Calu3 (cell line): Measurements from ENCODE around the gene NDST4. TPM values are rescaled to one million over a fixed set of nuclear protein-coding genes. Genes with fewer than 3 reads are reported as not detected.

Experiments
- BruUV-seq: library from RNA; stranded (reverse); fragments of 400-500 nt; replicated peaks from 2 replicates; lab custom pipeline; 2021; lab: Mats Ljungman, UMichigan
- CTCF ChIA-PET: fragments of 300-600 bp; sonication (Branson Sonifier 250); formaldehyde crosslinking; loops from one replicate; lab custom pipeline; 2022; ENCODE audit warnings: antibody characterized with exemption; lab: Charles Lee
- DNase-seq: peaks from one replicate; pipeline ENCODE4 v3.0.0; 2022
- H3K27ac Mint-ChIP-seq: one replicate; pipeline ENCODE4 v1.8.0; 2022; ENCODE audit warnings: mixed read lengths; ENCODE audit not compliant: unreplicated experiment
- H3K27me3 Mint-ChIP-seq: one replicate; pipeline ENCODE4 v1.8.0; 2022; ENCODE audit warnings: mixed read lengths; ENCODE audit not compliant: unreplicated experiment
- H3K36me3 Mint-ChIP-seq: one replicate; pipeline ENCODE4 v1.8.0; 2022; ENCODE audit warnings: mild to moderate bottlenecking, moderate library complexity, mixed read lengths; ENCODE audit not compliant: insufficient read depth, unreplicated experiment
- H3K4me1 Mint-ChIP-seq: one replicate; pipeline ENCODE4 v1.8.0; 2022; ENCODE audit warnings: mild to moderate bottlenecking, low read depth, mixed read lengths; ENCODE audit not compliant: unreplicated experiment
- H3K4me3 Mint-ChIP-seq: one replicate; pipeline ENCODE4 v1.8.0; 2022; ENCODE audit warnings: mild to moderate bottlenecking, low read depth, moderate library complexity, mixed read lengths; ENCODE audit not compliant: unreplicated experiment
- H3K9me3 Mint-ChIP-seq: one replicate; pipeline ENCODE4 v1.8.0; 2022; ENCODE audit warnings: low read depth, mixed read lengths; ENCODE audit not compliant: unreplicated experiment
- intact Hi-C: fragments of 100-400 bp; cut with micrococcal nuclease; formaldehyde crosslinking; loops from one replicate; pipeline ENCODE4 v1.10.0; 2022; ENCODE audit not compliant: unreplicated experiment
- total RNA-seq: library from RNA; stranded (reverse); gene quantifications from 2 replicates; pipeline ENCODE4 v1.2.3, GENCODE V29; 2022
- TF ChIP-seq, protein P1 (sequence below): fragments of 200-600 bp; IDR thresholded peaks from one replicate; pipeline ENCODE4 v1.8.0; 2022; ENCODE audit warnings: antibody characterized with exemption; ENCODE audit not compliant: unreplicated experiment

NDST4 gene
- total RNA-seq, 1 experiment from 2014 or later: not detected

DNA sequence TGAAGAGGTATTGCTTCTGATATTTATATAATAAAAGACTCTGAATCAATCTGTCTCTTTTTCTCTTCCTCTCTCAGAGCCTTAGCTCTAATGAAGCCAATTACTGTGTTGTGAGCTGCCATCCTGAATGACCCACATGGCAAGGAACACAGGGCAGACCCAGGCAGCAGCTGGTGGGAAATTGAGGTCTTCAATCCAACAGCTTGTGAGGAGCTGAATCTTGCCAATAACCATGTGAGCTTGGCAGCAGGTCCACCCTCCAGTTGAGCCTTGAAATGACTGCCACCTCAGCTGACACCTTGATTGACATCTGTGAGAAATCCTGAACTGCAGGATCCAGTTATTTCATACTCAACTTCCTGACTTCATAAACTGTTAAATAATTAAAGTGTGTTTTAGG is 149.4 kb downstream of the NDST4 start:
- TF ChIP-seq, protein P1, sequence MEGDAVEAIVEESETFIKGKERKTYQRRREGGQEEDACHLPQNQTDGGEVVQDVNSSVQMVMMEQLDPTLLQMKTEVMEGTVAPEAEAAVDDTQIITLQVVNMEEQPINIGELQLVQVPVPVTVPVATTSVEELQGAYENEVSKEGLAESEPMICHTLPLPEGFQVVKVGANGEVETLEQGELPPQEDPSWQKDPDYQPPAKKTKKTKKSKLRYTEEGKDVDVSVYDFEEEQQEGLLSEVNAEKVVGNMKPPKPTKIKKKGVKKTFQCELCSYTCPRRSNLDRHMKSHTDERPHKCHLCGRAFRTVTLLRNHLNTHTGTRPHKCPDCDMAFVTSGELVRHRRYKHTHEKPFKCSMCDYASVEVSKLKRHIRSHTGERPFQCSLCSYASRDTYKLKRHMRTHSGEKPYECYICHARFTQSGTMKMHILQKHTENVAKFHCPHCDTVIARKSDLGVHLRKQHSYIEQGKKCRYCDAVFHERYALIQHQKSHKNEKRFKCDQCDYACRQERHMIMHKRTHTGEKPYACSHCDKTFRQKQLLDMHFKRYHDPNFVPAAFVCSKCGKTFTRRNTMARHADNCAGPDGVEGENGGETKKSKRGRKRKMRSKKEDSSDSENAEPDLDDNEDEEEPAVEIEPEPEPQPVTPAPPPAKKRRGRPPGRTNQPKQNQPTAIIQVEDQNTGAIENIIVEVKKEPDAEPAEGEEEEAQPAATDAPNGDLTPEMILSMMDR: no peak
- no peak overlapping the region for H3K4me3 Mint-ChIP-seq
- no TSS peak for BruUV-seq
- CTCF ChIA-PET: no interaction called here
- no peak overlapping the region for H3K27ac Mint-ChIP-seq
- peaks cover 5% of the 10 kb centered on the region for H3K9me3 Mint-ChIP-seq
- H3K4me1 Mint-ChIP-seq: no peaks in the 10 kb centered on the region
- no peaks in the 10 kb centered on the region for H3K27me3 Mint-ChIP-seq
- intact Hi-C loops: no loop called here
- DNase-seq: no peak
- no peaks in the 10 kb centered on the region for H3K36me3 Mint-ChIP-seq

DNA sequence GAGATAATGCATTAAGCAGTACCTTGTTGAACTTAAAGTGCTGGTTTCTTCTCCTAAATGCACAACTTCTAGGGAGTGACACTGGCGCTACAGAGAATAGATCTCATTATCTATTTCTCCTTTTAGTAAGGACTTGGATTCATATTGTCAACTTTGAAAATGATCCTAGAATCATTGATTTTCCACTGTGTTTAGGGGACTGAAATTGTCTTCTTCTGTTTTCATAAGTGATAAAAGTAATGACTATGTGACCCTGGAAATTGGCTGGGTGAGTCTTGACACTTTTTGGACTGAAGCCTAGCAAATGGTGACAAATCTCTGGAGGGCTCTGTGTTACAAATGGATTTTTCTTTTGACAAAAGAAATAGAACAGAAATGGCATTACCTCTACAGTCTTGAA is 167.8 kb downstream of the NDST4 start:
- H3K27me3 Mint-ChIP-seq: no peaks in the 10 kb centered on the region
- intact Hi-C loops: no loop called here

DNA sequence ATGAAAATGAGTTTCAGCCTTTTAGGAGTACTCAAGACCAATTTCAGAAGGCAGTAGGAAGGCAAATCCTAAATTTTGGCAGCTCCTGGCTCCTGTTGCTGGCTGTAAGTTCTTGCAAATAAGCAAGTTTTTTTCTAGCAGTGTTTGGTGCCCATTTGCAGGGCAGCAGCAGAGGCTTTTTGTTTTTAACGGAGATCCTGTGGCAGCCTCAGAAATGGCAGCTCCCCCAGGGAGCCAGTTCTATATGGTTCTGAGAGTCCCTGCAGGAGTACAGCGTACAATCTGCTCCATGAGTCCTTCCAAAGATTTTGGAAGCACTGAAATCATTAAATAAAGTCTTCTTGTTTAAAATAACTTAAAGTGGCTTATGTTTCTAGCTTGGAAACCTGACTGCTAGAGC is 171.9 kb downstream of the NDST4 start:
- H3K27ac Mint-ChIP-seq: no peak overlapping the region
- H3K27me3 Mint-ChIP-seq: no peaks in the 10 kb centered on the region

More for the DNA sequence above, 167.8 kb downstream of the NDST4 start:
- Mint-ChIP-seq H3K36me3 (no peaks in the 10 kb centered on the region), H3K27ac (no peak overlapping the region), H3K9me3 (peaks cover 7% of the 10 kb centered on the region), H3K4me3 (no peak overlapping the region), H3K4me1 (no peaks in the 10 kb centered on the region)
- BruUV-seq: no TSS peak
- CTCF ChIA-PET: no interaction called here
- TF ChIP-seq, protein P1: no peak
- DNase-seq: no peak

GRCh38 chr4:114927881-114928280 is 185.5 kb downstream of the NDST4 start:
- no peak for DNase-seq
- intact Hi-C loops: no loop called here
- Mint-ChIP-seq H3K36me3 (no peaks in the 10 kb centered on the region), H3K27me3 (no peaks in the 10 kb centered on the region), H3K27ac (no peak overlapping the region), H3K4me3 (no peak overlapping the region), H3K4me1 (peaks cover 13% of the 10 kb centered on the region), H3K9me3 (no peaks in the 10 kb centered on the region)
- TF ChIP-seq, protein P1: no peak
- BruUV-seq: no TSS peak
- CTCF ChIA-PET: no interaction called here

More for the DNA sequence above, 171.9 kb downstream of the NDST4 start:
- no TSS peak for BruUV-seq
- Mint-ChIP-seq H3K4me3 (no peak overlapping the region), H3K36me3 (no peaks in the 10 kb centered on the region), H3K9me3 (peaks cover 9% of the 10 kb centered on the region), H3K4me1 (no peaks in the 10 kb centered on the region)
- no peak for DNase-seq
- CTCF ChIA-PET: no interaction called here
- TF ChIP-seq, protein P1: no peak
- intact Hi-C loops: no loop called here
